NCI-H2029 (cell line): ENCODE data around the gene NBDY.
"Not testable (repeated sequence)": the region's sequence is repeated elsewhere in the genome, so short reads cannot be mapped to it uniquely, and the experiment has no call there.

ENCODE experiments used
- DNase-seq: peaks from one replicate; lab custom pipeline; 2025; lab: John Stamatoyannopoulos, UW

The NBDY gene

DNA sequence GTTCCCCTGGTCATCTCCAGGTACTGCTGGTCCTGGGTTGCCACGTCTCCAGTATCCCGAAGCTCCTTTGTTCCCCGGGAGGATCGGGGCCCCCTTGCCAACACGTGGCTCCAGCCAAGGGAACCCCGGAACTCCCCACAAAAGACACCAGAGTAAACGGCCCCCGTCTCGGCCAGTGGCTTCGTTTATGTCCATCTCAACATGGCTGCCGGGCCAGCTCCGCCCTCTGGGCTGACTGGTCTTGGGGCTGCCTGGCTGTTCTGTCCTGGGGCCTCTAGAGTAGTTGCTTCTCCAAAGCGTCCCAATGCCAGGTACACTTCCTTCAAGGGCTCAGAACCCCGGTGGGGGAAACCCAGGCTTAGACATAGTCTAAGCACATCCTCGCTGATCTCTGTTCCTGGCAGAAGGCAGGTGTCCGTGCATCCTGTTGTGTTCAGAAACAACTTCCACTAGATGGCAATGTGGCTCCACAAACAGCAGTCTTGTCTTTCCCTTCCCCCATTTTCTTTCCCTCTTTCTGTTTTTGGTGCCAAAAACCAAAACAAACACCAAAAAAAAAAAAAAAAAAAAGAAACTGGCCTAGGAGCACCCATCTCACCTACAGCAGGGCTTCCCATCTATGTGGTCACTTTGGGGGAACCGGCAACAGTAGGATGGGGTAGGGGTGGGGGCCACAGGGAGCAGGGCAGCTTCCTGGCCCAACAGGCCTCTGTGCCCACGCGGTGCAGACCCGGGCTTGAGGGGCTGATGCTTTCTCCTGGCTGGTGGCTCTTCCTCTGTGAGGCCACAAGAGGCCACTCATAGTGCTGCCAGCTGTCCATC, 35.3 kb downstream of the NBDY start:
- DNase-seq, result no peak

DNA sequence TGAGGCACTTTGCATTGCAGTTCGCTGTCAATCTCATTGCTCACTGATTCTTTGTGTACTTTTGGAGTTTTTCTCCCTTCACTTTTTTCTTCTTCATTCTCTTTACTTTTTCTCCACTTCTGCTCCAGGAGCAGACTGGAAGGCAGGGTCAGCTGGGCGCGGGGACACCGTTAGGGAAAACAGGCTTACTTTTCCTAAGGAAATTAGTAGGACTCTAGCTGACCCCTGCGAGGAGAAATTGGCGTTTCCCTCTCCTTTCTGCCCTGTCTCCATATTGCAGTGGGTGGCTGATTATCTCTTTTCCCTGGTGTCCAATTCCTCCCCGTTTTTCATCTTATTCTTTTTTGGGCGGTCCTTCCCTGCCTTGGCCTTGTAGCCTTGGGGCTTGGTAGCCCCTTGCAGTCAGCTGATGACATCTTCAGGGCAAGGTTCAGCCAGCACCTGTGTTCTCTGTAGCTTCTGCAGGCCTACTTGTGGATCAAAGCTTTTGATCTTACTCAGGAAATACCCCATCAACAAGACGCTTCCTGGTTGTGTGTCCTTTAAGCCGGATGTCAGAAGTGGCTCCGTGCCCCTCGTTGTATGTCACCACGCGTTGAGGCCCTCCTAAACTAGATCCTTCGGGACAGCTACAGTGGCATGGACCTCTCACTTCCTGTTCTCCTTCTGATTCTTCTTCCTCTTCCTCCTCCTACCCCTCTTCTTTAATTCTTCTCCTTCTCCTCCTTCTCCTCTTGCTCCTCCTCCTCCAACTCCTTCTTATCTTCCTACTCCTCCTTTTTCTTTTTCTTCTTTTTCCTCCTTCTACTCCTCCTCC, 36.1 kb downstream of the NBDY start:
- no peak for DNase-seq

- DNase-seq, result no peak
These were observed 36.9 kb downstream of the NBDY start for GRCh38 chrX:56765811-56766553.

DNA sequence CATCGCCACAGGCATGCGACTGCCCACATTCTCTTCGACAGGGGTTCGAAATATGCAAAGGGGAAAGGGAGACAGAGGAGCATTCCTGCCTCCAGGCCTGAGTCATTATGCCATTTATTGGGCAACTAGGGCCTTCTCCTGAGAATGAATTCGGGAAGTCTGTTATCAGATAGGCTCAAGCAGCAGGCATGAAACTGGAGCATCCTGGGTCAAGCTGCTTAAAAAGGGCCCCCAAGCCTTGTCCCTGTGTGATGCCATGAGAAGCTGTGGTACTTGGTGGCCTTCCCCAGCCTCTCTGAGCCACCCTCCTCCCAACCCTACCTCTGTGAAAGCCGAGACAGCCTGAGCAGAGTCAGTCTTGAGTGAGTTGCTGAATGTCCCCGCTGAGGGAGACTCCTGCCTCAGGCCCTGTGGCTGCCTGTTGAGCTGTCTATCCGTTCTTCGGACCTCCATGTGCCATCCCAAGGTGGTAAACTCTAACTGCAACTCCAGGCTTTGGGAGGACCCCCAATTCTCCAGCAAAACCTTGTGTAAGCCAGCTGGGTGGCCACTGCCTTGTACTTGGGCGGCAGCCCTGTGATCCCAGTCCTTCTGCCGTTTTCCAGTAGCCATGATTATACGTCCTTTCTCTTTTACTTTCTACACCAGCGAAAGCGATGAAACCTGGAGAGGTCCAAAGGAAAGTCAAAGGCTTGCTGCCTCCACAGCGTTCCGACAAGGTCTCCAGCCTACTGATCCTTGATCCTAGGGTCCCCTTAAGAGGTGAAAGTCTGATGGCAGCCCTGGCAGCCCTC, 37.7 kb downstream of the NBDY start:
- DNase-seq, result no peak

- DNase-seq, result not testable (repeated sequence)
These were observed 38.5 kb downstream of the NBDY start for GRCh38 chrX:56767348-56768119.

DNA sequence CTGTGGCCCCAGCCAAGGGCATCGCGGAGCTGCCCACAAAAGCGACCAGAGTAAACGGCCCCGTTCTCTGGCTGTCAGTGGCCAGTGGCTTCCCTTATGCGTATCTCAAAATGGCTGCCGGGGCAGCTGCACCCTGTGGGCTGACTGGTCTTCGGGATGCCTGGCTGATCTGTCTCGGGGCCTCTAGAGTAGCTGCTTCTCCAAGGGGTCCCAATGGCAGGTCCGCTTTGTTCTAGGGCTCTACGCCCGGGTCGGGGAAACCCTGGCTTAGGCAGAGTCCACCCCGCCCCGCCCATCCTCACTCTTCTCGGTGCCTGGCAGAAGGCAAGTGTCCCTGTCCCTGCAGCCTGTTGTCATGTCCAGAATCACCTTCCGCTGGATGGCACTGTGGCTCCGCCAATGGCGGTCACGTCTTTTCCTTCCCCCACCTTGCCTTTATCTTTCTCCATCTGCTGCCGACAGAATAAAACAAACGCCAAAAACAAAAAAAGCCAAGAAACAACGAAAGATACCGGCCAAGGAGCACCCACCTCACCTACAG, 39.1 kb downstream of the NBDY start:
- DNase-seq, result not testable (repeated sequence)

DNA sequence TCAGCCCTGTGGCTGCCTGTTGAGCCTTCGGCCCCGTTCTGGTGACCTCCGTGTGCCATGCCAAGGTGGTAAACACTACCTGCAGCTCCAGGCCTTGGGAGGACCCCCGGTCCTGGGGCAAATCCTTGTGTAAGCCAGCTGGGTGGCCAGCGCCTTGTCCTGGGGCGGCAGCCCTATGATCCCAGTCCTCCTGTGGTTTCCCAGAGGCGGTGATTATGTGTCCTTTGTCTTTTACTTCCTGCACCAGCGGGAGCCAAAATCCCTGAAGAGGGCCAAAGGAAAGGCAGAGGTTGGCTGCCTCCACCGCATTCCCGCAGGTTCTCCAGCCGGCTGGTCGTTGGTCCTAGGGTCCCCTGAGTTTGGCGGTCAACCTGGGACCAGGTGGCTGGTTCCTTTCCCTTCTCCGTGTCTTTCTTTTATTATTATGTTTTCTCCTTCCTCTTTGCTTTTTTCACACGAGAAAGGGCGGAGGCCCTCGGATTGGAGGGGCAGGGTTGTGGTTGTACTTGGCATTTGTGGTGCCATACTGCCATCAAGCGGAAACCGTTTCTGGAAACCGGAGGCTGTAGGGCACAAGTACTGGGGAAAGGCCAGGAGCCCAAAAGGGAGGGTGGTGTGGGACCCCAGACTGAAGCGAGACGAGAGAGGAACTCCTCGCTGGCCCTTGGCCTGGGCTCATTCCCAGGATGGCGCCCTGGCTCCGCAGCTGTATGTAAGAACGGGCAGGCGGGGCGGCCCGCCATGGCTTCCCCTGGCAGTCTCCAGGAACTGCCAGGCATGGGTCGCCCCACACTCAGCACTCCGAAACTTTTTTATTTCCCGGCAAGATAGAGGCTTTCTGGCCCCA, 43.9 kb downstream of the NBDY start:
- not testable (repeated sequence) for DNase-seq

GRCh38 chrX:56773522-56774060, 44.5 kb downstream of the NBDY start:
- not testable (repeated sequence) for DNase-seq

DNA sequence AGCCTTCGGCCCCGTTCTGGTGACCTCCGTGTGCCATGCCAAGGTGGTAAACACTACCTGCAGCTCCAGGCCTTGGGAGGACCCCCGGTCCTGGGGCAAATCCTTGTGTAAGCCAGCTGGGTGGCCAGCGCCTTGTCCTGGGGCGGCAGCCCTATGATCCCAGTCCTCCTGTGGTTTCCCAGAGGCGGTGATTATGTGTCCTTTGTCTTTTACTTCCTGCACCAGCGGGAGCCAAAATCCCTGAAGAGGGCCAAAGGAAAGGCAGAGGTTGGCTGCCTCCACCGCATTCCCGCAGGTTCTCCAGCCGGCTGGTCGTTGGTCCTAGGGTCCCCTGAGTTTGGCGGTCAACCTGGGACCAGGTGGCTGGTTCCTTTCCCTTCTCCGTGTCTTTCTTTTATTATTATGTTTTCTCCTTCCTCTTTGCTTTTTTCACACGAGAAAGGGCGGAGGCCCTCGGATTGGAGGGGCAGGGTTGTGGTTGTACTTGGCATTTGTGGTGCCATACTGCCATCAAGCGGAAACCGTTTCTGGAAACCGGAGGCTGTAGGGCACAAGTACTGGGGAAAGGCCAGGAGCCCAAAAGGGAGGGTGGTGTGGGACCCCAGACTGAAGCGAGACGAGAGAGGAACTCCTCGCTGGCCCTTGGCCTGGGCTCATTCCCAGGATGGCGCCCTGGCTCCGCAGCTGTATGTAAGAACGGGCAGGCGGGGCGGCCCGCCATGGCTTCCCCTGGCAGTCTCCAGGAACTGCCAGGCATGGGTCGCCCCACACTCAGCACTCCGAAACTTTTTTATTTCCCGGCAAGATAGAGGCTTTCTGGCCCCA, 49.3 kb downstream of the NBDY start:
- DNase-seq, result not testable (repeated sequence)

GRCh38 chrX:56778924-56779468, 50.0 kb downstream of the NBDY start:
- not testable (repeated sequence) for DNase-seq

GRCh38 chrX:56780681-56781649, 51.9 kb downstream of the NBDY start:
- not testable (repeated sequence) for DNase-seq

GRCh38 chrX:56782352-56782751, 53.3 kb downstream of the NBDY start:
- DNase-seq, result no peak

- DNase-seq, result no peak
These were observed 53.9 kb downstream of the NBDY start for GRCh38 chrX:56782791-56783449.

DNA sequence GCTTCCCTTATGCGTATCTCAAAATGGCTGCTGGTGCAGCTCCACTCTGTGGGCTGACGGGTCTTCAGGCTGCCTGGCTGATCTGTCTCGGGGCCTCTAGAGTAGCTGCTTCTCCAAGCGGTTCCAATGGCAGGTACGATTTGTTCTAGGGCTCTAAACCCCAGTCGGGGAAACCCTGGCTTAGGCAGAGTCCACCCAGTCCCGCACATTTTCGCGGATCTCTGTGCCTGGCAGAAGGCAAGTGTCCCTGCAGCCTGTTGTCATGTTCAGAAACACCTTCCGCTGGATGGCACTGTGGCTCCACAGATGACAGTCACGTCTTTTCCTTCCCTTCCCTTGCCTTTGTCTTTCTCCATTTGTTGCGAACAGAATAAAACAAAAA, 54.4 kb downstream of the NBDY start:
- no peak for DNase-seq

DNA sequence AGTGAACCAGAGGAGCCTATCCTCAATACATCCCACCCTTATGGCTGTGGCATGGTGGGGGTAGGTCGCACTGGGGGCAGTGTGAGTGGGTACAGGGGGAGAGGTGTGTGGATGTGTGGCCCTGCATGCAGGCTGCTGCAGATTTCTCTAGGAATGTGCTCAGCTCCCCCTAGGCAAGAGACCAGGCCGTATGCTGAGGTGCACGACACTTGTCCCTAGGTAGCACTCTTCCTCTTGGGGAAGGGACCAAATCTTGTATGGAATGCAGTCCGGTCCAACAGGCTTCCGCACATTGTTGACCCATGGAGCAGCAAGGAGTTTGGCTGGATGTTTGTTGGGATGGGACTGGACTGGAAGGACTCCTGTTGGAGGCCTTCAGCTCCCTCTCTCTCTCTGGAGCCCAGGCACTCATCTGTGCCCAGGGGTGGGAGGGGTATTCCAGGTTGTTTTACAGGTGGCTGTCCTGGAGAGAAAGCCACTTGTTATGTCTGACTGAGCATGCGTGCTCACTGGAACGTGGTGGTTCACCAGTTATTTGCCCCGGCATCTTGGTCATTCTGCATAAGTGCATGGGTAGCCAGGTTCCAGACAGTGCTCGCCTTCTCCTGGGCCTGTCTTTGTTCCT, 55.1 kb downstream of the NBDY start:
- no peak for DNase-seq

GRCh38 chrX:56784666-56785065, 55.6 kb downstream of the NBDY start:
- no peak for DNase-seq
